GM13976 (cell line): ENCODE data around the gene EPN2.
A peak's percentile ranks its signal among the peaks of the same experiment; 100 is the strongest.
"Not testable (repeated sequence)": the region's sequence is repeated elsewhere in the genome, so short reads cannot be mapped to it uniquely, and the experiment has no call there.

Experiments
- DNase-seq: peaks from one replicate; pipeline ENCODE4 v3.0.0; 2012; ENCODE audit warnings: low spot score
- in situ Hi-C: fragments of 300-500 bp; cut with MboI; formaldehyde crosslinking; loops from one replicate; pipeline ENCODE4 v1.12.0; 2022; ENCODE audit warnings: low sequenced_read_pairs, mixed read lengths, inconsistent platforms; ENCODE audit not compliant: unreplicated experiment
- TF ChIP-seq, protein P1 (sequence below): IDR thresholded peaks from 2 replicates; pipeline ENCODE4 v1.5.1; 2012; ENCODE audit warnings: borderline replicate concordance, mild to moderate bottlenecking; ENCODE audit not compliant: insufficient read depth; ENCODE audit errors: extremely low read depth, missing control alignments, control extremely low read depth

EPN2 gene

DNA sequence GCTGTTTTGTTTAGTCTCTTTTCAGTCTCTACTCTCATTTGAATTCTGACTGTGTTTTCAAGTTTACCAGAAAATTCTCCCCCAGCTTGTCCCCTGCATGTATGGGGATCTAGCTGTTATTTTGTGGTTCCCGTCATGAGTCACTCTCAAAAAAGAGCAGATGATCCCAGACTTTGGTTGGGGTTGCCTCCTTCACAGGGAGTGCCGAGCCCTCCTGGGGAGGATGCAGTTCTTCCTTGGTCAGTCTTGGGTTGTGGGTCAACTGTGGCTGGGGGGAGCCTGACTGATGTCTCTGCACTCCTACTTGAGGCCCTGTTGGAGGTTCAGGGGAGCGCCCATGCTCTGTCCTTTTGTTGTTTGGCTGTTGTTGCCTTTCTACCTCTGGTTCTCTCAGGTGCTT lies 37.7 kb downstream of the EPN2 start:
- in situ Hi-C loops = no loop called here
- DNase-seq = no peak

DNA sequence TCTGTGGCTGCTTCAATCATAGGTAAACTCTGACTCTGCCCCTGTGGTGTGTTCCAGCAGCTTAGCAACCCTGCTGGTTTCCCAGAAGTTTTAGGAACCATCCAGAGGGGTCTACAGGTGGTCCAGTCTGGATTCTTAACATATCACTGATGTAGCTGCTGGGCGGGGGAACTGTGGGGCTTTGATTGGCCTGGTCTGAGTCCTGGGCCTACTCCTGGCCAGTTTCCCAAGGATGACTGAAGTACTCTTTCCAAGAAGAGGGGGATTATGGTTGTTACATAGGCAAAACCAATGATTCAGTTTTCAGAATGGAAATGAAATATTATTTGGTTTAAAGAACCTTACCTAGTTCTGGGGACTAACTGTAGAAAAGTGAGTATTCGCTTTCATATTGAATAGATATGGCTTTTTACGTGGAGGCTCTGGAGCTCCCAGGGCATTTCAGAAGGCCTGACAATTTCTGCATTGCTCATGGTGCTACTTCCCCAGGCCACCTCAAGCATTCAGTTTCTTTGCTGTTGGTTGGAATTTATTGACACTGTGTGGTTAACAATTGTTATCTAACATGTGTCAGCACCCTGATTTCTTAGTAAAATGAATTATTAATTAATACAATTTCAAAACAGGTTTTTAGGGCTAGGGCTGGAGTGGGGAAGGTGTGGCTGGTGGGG lies 38.4 kb downstream of the EPN2 start:
- no peak for DNase-seq
- in situ Hi-C loops = no loop called here
- TF ChIP-seq, protein P1, sequence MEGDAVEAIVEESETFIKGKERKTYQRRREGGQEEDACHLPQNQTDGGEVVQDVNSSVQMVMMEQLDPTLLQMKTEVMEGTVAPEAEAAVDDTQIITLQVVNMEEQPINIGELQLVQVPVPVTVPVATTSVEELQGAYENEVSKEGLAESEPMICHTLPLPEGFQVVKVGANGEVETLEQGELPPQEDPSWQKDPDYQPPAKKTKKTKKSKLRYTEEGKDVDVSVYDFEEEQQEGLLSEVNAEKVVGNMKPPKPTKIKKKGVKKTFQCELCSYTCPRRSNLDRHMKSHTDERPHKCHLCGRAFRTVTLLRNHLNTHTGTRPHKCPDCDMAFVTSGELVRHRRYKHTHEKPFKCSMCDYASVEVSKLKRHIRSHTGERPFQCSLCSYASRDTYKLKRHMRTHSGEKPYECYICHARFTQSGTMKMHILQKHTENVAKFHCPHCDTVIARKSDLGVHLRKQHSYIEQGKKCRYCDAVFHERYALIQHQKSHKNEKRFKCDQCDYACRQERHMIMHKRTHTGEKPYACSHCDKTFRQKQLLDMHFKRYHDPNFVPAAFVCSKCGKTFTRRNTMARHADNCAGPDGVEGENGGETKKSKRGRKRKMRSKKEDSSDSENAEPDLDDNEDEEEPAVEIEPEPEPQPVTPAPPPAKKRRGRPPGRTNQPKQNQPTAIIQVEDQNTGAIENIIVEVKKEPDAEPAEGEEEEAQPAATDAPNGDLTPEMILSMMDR = no peak

More for the DNA sequence above, 37.7 kb downstream of the EPN2 start:
- TF ChIP-seq, protein P1 = no peak

DNA sequence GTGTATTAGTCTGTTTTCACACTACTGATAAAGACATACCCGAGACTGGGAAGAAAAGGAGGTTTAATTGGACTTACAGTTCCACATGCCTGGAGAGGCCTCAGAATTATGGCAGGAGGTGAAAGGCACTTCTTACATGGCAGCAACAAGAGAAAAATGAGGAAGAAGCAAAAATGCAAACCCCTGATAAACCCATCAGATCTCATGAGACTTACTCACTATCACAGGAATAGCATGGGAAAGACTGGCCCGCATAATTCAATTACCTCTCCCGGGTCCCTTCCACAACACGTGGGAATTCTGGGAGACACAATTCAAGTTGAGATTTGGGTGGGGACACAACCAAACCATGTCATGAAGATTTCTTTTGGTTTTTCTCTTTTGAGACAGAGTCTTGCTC lies 41.1 kb downstream of the EPN2 start:
- in situ Hi-C loops = not testable (repeated sequence)

DNA sequence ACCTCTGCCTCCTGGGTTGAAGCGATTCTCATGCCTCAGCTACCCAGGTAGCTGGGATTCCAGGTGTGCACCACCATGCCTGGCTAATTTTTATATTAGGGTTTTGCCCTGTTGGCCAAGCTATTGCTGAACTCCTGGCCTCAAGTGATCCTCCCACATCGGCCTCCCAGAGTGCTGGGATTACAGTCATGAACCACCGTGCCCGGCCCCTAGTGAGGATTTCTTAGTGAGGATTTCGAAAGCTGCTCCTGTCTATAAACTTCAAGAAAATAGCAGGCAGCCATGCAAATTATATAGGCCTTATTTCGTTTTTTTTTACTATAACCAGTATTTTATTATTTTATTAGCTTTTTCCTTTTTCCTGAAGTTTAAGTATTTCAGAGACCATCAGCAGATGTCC lies 41.6 kb downstream of the EPN2 start:
- TF ChIP-seq, protein P1 = no peak
- no peak for DNase-seq
- in situ Hi-C loops = no loop called here

More for the DNA sequence above, 41.1 kb downstream of the EPN2 start:
- not testable (repeated sequence) for DNase-seq

DNA sequence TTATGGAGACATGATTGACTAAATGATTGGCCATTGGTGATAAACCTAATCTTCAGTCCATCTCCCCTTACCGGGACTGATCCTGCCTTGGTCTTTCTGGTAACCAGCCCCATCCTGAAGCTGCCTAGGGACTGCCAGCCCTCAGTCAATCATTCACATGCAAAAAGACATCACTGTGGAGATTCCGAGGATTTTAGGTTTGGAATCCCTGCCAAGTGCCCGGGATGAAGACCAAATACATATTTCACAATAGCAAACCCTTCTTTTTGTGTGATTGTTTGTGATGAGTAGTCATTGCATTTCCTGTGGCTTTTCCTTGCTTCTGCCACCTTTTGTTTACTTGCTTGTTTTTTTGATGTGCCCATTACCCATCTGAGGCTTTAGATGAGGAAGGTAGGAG lies 44.0 kb downstream of the EPN2 start:
- in situ Hi-C loops = no loop called here
- TF ChIP-seq, protein P1 = no peak
- no peak for DNase-seq

DNA sequence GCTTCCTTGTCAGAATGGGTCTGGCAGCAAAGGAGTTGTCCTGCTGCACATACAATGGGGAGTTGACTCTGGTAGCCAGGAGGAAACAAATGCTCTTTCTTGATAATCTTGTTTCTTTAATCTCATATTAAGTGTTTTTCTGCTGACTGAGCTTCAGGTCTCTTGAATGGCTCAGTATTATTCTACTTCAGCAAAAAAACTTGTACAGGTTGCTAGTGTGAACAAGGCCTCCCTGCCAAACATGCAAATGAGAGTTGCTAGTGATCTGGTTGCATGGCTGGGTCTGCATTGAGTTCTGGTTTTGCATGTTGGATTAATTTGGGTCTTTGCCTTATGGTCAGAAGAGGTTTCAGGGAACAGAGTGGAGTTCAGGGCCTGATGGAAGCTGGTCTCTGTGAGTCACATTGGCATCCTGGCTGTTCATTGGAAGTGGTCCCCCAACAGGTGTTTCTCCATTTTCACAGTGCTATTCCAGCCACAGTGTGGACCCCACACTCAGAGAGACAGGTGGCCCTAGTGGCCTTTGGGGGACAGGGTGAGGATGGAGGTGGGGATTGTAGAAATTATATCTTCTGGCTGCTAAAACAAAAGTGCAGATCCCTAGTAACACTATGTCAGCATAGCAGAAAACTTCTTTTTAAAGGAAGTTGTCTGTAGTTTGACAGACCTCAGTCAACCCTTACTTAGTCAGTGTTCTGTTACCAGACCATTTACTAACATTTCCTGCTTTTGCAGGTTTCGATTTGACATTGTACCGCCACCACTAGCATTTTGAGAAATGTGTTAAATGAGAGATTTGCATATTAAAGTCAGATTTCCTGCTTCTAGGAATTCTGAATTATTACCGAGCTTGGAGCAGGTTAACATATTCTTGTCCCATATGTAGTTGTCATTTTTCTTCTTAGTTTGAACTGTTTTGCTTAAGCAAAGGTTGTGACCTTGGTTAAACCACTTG lies 47.1 kb downstream of the EPN2 start:
- in situ Hi-C loops = no loop called here
- TF ChIP-seq, protein P1 = no peak
- peak; percentile 79 for DNase-seq
